GM18858 (cell line): ENCODE measurements around the gene NOP56.

Source experiments
- ATAC-seq: cut with Tn5 transposase; IDR thresholded peaks from one replicate; pipeline ENCODE4 v1.9.1; 2021; ENCODE audit not compliant: unreplicated experiment

NOP56 gene

GRCh38 chr20:2700913-2701620, 48.6 kb downstream of the NOP56 start:
- ATAC-seq = no peak

- no peak for ATAC-seq
These were observed 49.2 kb downstream of the NOP56 start for GRCh38 chr20:2701671-2702081.

- ATAC-seq = no peak
These were observed 51.5 kb downstream of the NOP56 start for GRCh38 chr20:2703716-2704475.

GRCh38 chr20:2705931-2706645, 53.7 kb downstream of the NOP56 start:
- no peak for ATAC-seq

- no peak for ATAC-seq
These were observed 54.4 kb downstream of the NOP56 start for GRCh38 chr20:2706688-2707352.

- ATAC-seq = no peak
These were observed 55.1 kb downstream of the NOP56 start for GRCh38 chr20:2707353-2708072.
